ENCODE results near the gene TRIM65. TPM values are rescaled to one million over a fixed set of nuclear protein-coding genes. Genes with fewer than 3 reads are reported as not detected.

Gene TRIM65
- total and polyA plus RNA-seq, 2 of the 13 experiments (the other 11 are each of a cell fraction or from before 2014, with no cell fraction given), result 10.3 to 22.4 TPM

DNA sequence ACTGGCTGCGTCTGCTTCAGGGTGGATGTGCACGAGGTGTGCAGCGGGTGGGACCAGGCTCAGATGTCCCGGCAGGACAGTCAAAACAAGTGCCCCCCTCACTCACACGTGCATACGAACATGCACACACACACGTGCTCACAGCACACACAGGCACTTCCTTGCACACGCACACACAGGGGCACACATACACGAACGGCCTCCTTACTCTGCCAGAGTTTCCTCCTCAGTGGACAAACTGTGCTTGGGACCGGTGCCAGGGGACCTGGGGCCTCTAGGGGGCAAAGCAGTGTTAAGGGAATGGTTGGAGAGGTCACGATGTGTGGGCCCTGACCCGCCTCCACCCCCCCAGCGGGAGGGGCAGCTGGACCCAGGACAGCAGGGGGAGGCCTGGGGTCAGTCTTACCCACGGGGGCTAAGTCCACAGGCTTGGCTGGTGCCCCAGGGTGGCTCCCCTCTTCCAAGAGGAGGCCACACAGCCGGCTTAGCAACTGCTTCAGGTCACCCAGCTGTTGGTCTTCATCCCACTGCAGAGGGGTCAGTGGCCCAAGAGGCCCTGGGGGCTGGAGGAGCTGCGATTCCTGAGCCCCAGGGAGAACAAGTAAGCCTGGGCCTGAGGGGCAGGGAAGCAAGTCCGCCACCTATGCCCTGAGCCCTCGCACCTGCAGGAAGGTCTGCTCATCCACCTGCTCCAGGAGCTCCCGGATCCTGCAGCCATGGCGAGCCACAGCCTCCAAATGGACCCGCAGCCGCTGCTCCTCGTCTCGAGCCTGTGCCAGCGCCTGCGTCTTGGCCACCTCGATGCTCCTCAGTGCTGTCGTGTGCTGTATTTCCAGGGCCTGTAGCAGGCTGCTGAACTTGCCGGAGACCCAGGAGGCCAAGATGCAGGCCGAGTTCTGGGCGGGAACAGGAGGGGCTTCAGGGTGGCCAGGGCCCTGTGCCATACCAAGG lies 4.9 kb downstream of the TRIM65 start (continued):
- no peak for TF ChIP-seq ZNF614 (CRISPR knock-in tag; IDR thresholded peaks at IDR 0.05; ENCODE audit: borderline replicate concordance)
- TF ChIP-seq HMGA1 (CRISPR knock-in tag; conservative IDR thresholded peaks at IDR 0.05), result no peak
- no peak for TF ChIP-seq TCF7L2 (IDR thresholded peaks at IDR 0.05; ENCODE audit: low read depth, low read length)
- TF ChIP-seq ARNT2 (CRISPR knock-in tag; IDR thresholded peaks at IDR 0.05; ENCODE audit: low read depth), result peak; percentile 50; the same call in 1 of the 2 replicates
- peak; percentile 63 for TF ChIP-seq ZNF547 (CRISPR knock-in tag; IDR thresholded peaks at IDR 0.05)
- TF ChIP-seq NCOA2 (CRISPR knock-in tag; IDR thresholded peaks at IDR 0.05), result no peak; the same call in 1 of the 2 replicates
- peak; percentile 10 for TF ChIP-seq MEF2D (CRISPR knock-in tag; IDR thresholded peaks at IDR 0.05)
- peak; percentile 62; the same call in 1 of the 2 replicates for TF ChIP-seq DR1 (CRISPR knock-in tag; IDR thresholded peaks at IDR 0.05)
- TF ChIP-seq ZNF709 (CRISPR knock-in tag; IDR thresholded peaks at IDR 0.05), result peak; percentile 58; the same call in 1 of the 2 replicates
- TF ChIP-seq ZNF720 (CRISPR knock-in tag; IDR thresholded peaks at IDR 0.05), result no peak
- peak; percentile 92 for TF ChIP-seq ZBTB38 (CRISPR knock-in tag; IDR thresholded peaks at IDR 0.05)
- TF ChIP-seq, protein P1, sequence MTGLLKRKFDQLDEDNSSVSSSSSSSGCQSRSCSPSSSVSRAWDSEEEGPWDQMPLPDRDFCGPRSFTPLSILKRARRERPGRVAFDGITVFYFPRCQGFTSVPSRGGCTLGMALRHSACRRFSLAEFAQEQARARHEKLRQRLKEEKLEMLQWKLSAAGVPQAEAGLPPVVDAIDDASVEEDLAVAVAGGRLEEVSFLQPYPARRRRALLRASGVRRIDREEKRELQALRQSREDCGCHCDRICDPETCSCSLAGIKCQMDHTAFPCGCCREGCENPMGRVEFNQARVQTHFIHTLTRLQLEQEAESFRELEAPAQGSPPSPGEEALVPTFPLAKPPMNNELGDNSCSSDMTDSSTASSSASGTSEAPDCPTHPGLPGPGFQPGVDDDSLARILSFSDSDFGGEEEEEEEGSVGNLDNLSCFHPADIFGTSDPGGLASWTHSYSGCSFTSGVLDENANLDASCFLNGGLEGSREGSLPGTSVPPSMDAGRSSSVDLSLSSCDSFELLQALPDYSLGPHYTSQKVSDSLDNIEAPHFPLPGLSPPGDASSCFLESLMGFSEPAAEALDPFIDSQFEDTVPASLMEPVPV (CRISPR knock-in tag; IDR thresholded peaks at IDR 0.05), result 0 out of 2 replicates have a peak, but pooled peaks have one; percentile 27
- TF ChIP-seq BHLHE40 (IDR thresholded peaks at IDR 0.05; ENCODE audit: low read length), result no peak; the same call in 1 of the 2 replicates
- TF ChIP-seq STAT5B (CRISPR knock-in tag; IDR thresholded peaks at IDR 0.05), result 0 out of 2 replicates have a peak, but pooled peaks have one; percentile 55
- TF ChIP-seq NONO (IDR thresholded peaks at IDR 0.05), result no peak
- TF ChIP-seq NONO (CRISPR knock-in tag; conservative IDR thresholded peaks at IDR 0.05), result peak; percentile 14
- TF ChIP-seq, protein P2, sequence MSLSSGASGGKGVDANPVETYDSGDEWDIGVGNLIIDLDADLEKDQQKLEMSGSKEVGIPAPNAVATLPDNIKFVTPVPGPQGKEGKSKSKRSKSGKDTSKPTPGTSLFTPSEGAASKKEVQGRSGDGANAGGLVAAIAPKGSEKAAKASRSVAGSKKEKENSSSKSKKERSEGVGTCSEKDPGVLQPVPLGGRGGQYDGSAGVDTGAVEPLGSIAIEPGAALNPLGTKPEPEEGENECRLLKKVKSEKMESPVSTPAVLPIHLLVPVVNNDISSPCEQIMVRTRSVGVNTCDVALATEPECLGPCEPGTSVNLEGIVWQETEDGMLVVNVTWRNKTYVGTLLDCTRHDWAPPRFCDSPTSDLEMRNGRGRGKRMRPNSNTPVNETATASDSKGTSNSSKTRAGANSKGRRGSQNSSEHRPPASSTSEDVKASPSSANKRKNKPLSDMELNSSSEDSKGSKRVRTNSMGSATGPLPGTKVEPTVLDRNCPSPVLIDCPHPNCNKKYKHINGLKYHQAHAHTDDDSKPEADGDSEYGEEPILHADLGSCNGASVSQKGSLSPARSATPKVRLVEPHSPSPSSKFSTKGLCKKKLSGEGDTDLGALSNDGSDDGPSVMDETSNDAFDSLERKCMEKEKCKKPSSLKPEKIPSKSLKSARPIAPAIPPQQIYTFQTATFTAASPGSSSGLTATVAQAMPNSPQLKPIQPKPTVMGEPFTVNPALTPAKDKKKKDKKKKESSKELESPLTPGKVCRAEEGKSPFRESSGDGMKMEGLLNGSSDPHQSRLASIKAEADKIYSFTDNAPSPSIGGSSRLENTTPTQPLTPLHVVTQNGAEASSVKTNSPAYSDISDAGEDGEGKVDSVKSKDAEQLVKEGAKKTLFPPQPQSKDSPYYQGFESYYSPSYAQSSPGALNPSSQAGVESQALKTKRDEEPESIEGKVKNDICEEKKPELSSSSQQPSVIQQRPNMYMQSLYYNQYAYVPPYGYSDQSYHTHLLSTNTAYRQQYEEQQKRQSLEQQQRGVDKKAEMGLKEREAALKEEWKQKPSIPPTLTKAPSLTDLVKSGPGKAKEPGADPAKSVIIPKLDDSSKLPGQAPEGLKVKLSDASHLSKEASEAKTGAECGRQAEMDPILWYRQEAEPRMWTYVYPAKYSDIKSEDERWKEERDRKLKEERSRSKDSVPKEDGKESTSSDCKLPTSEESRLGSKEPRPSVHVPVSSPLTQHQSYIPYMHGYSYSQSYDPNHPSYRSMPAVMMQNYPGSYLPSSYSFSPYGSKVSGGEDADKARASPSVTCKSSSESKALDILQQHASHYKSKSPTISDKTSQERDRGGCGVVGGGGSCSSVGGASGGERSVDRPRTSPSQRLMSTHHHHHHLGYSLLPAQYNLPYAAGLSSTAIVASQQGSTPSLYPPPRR (CRISPR knock-in tag; IDR thresholded peaks at IDR 0.05; ENCODE audit: borderline replicate concordance), result peak; percentile 80; the same call in 1 of the 2 replicates
- TF ChIP-seq BRD4 (CRISPR knock-in tag; IDR thresholded peaks at IDR 0.05), result no peak; the same call in 1 of the 2 replicates
- TF ChIP-seq WIZ (CRISPR knock-in tag; IDR thresholded peaks at IDR 0.05), result no peak; the same call in 1 of the 2 replicates

Measured in HepG2 (cell line).